Activated CD8-positive, alpha-beta memory T cell treated with anti-CD3 and anti-CD28 coated beads, Interleukin-2, amount 50 U/mL, for 24 hours (primary cell): ENCODE data around the gene KDM4B.

Experiments
- DNase-seq: peaks from one replicate; pipeline ENCODE4 v3.0.0-alpha.2; 2020; ENCODE audit errors: extremely low read depth

KDM4B gene

GRCh38 chr19:5048727-5049553 is 80.0 kb downstream of the KDM4B start:
- no peak for DNase-seq

DNA sequence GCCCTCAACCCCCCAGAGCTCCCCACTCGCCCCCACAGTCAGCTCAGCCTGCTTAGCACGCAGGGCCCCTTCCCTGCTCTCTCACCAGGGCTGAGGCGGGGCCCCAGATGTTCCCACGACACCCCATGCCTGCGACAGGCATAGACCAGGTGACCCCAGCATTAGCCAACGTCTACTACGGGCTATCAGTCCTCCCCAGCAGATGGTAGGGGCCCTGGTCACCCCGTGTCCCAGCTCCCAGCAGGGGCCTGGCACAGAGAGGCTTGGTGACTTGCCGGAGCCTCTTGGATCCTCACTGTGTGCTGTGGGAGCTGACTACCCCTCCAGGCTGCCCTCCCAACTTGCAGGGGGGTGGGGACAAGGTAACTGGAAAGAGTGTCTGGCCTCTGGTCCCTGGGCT is 80.6 kb downstream of the KDM4B start:
- DNase-seq: no peak

GRCh38 chr19:5050067-5050656 is 81.2 kb downstream of the KDM4B start:
- DNase-seq: no peak

- no peak for DNase-seq
Measured at GRCh38 chr19:5050905-5051304, 82.0 kb downstream of the KDM4B start.

DNA sequence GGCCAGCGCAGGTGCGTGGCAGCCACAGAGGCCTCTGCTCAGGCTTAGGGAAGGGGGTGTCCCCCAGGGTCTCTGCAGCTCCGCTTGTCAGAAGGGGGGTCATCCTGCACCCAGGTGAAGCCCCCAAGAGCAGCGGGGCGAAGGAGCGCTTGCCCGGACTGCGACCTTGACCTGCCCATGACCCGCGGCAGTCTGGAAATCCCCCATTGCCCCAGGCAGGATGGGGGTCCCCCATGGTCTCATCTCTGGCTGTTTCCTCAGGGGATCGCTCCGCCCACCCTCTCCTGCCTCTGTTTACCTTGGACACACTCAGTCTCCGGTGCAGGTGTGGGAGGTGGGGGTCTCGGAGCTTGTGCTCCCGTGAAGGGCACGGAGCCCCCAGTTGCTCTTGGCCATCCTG is 82.7 kb downstream of the KDM4B start:
- DNase-seq: no peak

DNA sequence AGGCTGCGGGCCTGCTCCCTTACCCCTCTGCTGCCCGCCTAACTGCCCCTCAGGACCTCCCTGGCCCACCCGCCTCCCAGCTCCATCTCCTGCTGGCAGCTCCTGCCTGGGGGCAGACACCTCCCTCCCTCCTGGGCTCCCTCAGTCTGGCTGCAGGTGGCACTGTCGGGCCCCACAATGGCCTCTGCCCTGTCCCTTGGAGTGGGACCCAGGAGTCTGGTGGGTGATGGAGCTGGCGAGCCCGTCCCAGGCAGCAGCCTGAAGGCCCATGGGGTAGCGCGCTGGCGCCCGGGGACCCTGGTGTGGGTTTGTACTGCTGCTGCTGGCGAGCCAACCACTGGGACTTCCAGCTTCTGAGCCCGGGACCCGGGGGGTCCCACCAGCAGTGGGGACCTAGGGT is 83.6 kb downstream of the KDM4B start:
- no peak for DNase-seq

- DNase-seq: no peak
Measured at GRCh38 chr19:5052945-5053485, 84.1 kb downstream of the KDM4B start.

DNA sequence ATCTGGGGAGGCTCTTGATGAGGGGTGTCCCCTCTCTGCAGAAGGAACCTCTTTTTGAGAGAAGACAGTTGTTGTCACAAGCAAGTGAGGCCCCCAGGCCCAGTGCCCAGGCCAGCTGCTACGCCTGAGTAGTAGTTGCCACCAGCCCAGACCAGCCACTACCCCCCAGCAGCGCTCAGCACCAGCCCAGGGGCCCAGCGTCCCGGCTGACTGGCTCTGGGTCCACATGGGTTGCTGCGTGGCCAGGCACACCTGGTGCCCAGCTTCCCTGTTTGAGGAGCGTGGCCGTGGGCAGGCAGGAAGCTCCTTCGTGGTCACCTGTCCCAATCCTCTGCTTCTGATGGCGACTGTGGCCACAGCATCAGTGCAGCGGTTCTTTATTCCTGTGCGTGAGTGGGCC is 84.7 kb downstream of the KDM4B start:
- DNase-seq: no peak

- no peak for DNase-seq
Measured at GRCh38 chr19:5054551-5055456, 85.9 kb downstream of the KDM4B start.

DNA sequence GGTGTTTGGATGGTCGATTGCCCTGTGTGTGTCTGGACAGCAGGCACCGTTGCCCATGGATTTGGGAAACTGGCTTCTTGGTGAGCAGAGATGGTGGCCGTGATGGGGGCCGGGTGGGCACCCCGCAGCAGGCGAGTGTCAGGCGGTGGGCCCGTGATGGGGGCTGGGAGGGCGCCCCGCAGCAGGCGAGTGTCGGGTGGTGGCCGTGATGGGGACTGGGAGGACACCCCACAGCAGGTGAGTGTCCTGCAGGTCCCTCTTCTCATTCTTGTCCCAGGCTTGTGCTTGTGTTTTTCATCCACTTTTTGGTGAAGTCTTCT is 86.5 kb downstream of the KDM4B start:
- DNase-seq: no peak

GRCh38 chr19:5057860-5058259 is 88.9 kb downstream of the KDM4B start:
- DNase-seq: no peak

GRCh38 chr19:5058521-5059212 is 89.8 kb downstream of the KDM4B start:
- no peak for DNase-seq

DNA sequence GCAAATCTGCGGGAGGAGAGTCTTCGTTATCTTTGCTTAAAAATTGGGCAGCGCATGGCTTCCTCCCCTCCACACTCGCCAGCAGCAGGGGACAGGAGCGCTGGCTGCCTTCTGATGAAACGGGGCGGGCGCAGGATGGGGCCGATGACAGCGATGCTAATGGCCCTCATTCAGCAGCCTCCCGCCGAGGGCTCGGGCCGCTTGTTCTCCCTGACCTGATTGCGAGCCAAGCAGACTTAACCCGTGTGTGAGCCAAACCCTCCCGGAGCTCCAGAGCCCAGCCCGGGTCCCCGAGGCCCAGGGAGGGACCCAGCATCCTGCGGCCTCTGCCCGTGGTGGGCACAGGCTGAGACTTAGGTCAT is 90.3 kb downstream of the KDM4B start:
- DNase-seq: no peak

GRCh38 chr19:5059793-5060192 is 90.9 kb downstream of the KDM4B start:
- DNase-seq: no peak

DNA sequence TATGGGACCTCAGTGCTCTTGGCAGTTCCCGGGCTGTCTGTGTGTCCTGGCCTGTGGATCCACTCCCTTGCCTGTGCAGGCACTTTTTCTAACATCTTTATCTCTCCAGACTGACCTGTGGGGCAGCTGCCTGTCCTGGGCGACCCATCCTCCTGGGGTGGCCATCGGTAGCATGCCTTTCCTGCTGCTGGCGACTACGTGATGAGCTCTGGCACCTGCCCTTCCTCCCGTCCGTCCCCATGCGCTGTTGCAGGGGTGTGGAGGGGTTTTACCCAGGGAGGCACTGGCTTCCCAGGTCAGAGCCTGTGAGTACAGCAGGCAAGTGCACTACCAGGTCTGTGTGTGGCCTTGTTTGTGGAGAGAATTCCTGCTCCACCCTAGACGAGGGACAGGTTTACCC is 93.3 kb downstream of the KDM4B start:
- DNase-seq: no peak

DNA sequence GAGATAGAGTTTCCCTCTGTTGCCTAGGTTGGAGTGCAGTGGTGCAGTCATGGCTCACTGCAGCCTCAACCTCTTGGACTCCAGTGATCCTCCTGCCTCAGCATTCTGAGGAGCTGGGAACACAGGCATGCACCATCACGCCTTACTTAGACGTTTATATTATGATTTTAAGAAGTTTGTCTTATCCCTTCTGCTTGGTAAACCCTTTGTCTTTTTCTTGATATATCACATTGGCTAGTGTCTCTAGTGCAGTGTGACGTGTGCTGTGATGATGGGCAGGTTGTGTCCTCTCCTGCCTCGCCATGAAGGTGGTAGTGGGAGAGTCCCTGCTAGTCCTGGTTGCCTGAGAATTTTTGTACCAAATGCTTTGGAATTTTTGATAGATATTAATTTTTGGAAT is 93.9 kb downstream of the KDM4B start:
- no peak for DNase-seq

DNA sequence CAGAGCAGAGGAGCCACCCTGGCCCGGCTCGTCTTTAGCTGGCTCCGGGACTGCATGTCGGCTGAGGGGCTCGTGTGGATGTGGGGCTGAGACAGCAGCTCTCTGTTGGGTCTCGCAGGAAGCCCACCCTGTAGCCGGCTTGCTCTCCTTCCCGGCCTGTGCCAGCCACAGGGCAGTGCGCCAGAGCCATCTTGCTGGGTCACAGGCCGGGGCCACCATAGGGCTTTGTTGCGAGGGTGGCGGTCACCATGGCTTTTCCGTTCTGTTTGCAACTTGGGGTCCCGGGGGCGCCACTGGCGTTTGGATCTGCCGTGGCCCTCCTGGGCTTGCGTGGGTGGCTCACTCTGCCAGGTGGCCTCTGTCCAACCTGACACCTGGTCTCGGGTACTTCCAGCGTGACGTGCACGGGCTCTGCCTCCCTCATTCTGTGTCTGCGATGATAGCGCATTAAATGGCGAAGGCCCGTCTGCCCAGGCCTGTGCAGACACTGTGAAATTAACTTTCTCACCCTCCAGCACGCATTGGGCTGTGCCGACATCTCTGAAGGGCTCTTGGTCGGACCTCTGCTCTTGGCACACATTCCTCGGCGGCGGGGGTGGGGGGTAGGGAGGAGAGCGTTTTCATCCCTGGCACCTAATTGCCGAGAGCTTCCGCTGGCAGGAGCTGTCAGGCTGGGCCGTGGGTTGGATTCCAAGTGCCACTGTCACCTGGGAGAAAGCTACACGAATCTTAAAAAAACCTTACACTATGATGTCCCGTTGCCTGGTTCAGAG is 95.1 kb downstream of the KDM4B start:
- no peak for DNase-seq

GRCh38 chr19:5064896-5065295 is 96.0 kb downstream of the KDM4B start:
- no peak for DNase-seq

GRCh38 chr19:5065663-5066093 is 96.8 kb downstream of the KDM4B start:
- DNase-seq: no peak

DNA sequence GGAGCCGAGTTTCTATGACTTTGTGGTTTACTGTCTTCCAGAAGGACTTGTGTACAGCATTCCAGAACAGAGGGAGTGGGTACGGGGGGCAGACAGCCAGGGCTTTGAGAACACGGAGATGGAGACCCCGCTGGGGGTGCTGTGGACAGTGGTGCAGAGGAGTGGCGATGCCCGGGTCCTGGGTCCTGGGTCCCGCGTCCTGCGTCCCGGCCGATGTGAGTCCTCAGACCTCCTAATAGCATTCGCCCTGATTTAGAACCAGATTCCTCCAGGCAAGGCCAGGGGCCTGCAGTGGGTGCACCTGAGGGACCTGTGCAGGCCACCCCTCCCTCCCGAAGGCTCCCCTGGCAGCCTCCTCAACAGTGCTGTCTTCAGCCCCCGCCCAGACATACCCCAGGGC is 97.9 kb downstream of the KDM4B start:
- DNase-seq: no peak

- no peak for DNase-seq
Measured at GRCh38 chr19:5067678-5068077, 98.8 kb downstream of the KDM4B start.
